HG02588 (cell line): ENCODE measurements around the gene LTBP4.

Source experiments
- ATAC-seq: cut with Tn5 transposase; IDR thresholded peaks from one replicate; pipeline ENCODE4 v1.9.1; 2021; ENCODE audit warnings: mild to moderate bottlenecking, moderate library complexity; ENCODE audit not compliant: unreplicated experiment

LTBP4 gene

DNA sequence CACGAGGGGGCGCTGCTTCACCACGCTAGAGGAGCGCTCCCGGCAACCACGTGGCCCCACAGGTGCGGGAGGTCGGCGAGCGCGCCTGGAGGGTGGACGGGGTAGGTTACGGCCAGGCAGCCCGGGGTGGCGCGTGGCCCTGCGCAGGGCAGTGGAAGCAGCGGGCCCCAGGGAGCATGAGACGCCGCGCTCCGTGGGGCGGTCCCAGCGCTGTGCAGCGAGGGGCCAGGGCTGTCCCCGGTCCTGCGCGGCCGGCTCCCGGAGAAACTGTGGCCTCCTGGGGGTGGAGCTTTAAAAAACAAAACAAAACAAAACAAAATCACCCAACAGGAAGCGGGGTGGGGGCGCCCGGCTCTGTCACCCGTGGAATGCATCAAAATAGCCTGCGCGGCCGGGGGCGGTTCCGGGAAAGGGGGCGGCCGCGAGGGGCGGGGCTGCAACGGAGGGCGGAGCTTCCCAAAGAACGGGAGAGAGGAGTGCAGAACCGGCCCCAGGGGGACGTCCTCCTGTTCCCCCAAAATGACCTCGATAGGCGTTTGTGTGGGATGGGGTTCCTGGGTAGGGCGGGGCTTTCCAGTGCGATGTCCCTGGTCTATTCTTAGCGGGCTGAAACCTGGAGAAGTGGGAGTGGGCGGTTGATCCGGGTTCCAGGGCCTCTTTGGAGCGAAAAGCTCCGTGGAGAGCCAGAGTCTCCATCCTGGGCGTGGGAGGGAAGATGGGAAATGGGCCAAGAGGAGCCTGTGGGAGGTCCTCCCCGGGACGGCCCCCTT is 61.9 kb downstream of the LTBP4 start:
- peak; percentile 79 for ATAC-seq

DNA sequence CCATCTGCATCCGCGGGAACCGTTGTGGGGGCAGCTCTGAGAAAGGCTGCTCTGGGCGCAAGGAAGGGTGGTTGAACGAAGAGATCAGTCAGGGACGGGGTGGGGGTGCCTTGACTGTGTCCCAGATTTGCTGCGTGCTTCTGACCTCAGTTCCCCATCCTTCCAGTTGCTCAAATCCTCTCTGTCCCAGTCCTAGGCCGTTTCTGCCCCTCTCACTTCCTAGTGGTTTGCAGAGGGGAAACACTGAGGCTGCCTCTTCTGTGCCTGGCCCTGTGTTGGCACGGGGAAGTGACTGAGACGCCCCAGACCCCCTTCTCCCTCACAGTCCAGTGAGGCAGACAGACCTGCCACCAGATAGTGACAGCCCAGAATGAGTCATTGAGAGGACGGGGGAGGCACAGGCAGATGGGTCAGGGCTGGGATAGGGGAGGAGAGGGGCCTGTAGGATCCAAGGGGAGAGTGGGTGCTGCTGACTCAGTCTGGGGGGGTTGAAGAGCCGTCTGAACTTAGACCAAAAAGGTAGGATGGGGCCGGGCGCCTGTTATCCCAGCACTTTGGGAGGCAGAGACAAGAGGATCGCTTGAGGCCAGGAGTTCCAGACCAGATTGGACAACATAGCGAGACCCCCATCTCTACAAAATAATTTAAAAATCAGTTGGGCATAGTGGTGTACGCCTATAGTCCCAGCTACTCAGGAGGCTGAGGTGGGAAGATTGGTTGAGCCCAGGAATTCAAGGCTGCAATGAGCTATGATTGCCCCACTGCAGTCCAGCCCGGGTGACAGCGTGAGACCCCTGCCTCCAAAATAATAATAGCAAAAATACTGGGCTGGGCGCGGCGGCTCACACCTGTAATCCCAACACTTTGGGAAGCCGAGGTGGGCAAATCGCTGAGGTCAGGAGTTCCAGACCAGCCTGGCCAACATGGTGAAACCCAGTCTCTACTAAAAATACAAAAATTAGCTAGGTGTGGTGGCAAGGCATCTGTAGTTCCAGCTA is 62.8 kb downstream of the LTBP4 start:
- ATAC-seq, result no peak

DNA sequence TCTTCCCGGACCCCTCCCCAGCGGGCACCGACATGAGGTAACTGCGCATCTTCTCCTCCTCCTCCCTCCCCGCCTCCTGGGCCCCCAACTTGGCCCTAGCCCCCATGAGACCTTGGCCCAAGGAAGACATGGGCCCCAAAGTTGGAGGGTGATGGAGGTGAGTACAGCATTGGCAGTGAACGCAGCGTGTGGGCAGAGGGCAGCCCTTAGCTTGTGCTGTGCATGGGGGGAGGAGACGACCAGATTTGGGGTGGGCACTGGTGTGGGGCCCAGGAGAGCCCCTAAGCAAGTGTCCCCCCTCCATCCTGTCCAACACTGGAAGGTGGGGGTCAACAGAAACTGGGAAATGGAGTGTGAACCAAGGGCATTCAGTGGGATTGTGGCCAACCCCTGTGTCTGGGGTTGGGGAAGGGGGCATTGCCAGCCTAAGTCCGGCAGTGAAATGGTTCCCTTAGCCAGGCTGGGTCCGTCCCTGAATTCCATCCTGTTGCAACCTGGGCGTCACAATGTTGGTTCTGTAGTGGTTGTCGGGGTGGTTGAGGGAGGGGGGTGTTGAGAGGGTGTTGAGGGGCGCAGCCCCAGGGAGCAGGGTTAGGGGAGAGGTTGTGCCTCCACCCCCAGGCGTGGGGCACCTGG is 65.8 kb downstream of the LTBP4 start:
- ATAC-seq, result no peak

DNA sequence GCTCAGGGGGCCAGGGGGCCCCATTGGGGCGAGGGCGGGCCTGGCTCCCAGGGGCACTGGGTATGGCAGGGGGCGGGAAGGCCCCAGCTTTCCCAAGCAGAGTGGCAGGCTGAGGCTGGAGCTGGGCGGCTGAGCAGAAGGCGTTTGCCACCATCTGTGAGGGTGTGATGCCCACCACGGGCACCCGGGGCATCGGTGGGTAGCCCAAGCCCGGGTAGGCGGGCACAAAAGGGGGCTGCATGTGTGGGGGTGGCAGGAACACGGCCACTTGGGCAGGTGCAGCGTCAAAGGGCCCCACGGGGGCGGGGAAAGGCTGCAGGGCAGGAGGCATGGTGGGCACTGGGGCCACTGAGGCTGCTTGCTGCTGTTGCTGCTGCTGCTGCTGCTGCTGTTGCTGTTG is 66.4 kb downstream of the LTBP4 start:
- ATAC-seq, result no peak

DNA sequence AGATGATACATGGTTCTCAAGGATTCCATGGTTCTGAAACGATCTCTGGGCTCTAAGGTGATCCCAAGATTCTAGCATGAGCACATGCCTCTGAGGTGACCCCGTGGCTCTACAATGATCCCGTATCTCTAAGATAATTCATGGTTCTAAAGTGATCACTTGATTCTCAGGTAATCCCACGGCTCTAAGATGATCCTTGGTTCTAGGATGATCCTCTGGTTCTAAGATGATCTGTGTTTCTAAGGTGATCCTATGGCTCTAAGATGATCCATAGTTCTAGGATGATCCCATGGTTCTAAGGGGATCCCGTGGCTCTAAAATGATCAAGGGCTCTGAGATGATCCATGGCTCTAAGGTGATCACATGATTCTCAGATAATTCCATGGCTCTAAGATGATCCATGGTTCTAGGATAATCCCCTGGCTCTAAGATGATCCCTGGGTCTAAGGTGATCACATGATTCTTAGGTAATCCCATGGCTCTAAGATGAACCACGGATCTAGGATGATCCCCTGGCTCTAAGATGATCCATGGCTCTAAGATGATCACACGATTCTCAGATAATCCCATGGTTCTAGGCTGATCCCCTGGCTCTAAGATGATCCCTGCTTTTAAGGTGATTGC is 67.9 kb downstream of the LTBP4 start:
- no peak for ATAC-seq

DNA sequence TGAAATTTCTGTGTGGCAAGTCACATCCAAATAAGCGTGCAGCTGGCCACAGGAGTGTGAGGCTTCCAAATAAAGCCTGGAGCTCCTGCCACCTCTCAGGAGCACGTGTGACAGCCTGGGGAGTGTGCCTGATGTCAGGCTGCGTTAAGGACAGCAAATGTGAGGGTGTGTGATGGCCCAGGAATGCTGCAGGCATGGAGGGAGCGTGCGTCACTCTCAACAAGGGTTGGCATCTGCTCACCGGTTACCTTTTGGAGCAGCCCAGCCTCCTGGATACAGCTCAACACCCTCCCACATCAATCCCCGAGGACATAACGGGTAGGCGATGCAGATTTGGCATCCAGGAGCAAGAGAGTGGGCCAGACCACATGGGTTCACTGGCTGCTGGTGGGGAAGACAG is 70.2 kb downstream of the LTBP4 start:
- ATAC-seq, result no peak

DNA sequence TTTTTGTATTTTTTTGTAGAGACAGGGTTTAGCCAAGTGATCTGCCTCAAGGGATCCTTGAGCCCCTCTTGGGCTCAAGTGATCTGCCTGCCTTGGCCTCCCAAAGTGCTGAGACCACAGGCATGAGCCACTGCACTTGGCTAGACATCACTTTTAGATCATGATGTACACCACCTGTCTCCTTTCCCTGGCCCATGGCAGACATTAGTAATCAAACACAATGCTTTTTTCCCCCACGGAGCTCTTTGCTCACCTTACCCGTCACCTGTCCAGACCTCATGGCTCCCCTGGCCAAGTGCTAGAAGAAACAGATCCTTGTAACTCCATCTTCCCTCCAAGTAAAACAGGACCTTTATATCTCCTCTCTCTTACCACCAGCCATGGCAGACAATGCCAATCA is 70.9 kb downstream of the LTBP4 start:
- no peak for ATAC-seq

DNA sequence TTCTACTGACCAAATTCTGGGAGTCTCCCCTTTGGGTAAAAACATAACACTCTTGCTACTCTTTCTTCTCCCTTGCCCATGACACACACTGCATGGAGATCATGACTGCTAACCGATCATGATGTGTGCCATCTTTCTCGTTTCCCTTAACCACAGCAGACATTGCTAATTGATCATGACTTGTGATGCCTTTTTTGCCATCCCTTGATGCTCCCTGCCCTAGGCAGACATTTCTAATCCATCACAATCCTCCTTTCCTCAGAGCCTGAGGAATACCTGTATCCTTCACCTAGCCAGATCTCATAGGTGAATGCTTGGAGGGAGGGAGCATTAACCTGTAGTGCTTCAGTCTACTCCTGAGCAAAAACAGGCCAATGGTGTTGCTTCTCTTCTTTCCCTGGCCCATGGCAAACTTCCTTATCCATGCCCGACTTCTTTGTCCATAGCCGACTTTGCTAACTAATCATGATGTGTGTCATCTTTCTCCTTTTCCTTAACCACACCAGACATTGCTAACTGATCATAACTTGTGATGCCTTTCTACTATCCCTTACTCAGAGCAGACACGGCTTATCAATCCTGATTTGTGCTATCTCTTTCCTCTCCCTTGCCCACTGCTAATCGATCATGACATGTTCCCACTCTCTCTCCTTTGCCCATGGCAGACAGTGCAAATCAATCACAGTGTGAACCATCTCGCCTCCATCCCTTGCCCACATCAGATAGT is 71.6 kb downstream of the LTBP4 start:
- ATAC-seq, result no peak

DNA sequence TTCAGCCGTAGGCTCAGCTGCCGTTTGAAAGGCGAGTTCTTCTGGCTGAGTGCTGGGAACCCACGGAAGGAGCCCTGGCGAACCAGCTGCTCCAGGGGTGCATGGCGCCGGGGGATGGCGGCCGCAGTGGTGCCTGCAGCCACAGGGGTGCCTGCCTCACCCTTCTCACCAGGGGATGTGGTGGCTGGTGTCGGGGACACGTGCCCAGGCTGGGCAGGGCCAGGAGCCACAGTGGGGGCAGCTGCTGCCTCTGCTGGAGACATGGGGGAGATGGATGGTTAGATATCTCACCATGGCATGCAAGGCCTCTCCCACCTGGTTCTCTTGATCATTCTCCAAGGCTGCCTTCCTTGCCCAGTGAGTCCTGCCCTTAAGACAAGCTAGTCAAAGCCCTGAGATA is 72.2 kb downstream of the LTBP4 start:
- ATAC-seq, result no peak

DNA sequence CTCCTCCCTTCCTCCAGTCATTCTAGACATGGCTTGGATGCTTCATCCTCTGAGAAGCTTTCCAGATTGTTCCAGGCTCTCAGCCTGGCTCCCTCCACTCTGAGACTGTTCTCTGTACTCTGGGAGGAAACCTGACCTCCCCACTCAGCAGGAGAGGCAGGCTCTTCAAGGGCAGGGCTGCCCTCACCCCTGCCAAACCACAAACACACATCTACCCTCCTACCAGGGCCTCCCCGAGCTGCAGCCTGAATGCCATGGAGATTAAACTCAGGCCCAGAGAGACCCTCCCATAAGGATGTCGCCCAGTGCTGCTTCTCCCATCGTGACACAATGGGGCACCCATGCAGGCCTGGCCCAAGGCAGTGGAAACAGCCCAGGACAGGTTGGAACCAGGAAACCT is 73.1 kb downstream of the LTBP4 start:
- no peak for ATAC-seq

DNA sequence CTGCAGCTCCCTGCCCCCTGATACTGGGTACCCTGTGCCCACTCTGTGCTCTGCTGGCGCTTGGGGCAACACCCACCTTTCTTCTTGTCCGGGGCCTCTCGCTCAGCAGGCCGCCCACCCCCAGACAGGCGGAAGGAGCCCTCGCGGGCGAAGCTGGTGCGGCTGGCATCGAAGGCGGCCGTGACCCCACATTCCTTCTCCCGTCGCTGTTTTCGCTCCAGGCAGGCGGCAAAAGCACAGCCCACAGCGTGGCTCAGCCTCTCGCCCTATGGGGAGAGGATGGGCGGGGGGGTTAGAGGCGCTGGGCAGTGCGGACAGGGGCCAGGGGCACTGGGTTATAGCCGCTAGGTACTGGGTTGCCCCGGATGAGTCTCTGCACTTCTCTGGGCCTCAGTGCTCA is 76.0 kb downstream of the LTBP4 start:
- no peak for ATAC-seq
